GM12872 (cell line): ENCODE data around the gene TTC8.

ENCODE experiments used
- CTCF ChIP-seq: IDR thresholded peaks from 3 replicates; pipeline ENCODE4 v1.5.1; 2011; ENCODE audit warnings: low read depth, mild to moderate bottlenecking, low read length, moderate library complexity; ENCODE audit not compliant: insufficient read depth

TTC8 gene

GRCh38 chr14:88824314-88825077 lies at the start of gene TTC8:
Gene TTC8, plus strand, starts transcription at chr14:88824651. Its CDS starts 57 bp downstream, at chr14:88824708.
- TF ChIP-seq CTCF = no peak

GRCh38 chr14:88775532-88775931 lies 48.9 kb upstream of the TTC8 start:
- TF ChIP-seq CTCF = no peak

- TF ChIP-seq CTCF = no peak
Observed at GRCh38 chr14:88785911-88786310, 38.5 kb upstream of the TTC8 start.

- no peak for TF ChIP-seq CTCF
Observed at GRCh38 chr14:88786715-88787114, 37.7 kb upstream of the TTC8 start.

GRCh38 chr14:88790501-88791251 lies 33.8 kb upstream of the TTC8 start:
- TF ChIP-seq CTCF = no peak

GRCh38 chr14:88791252-88791621 lies 33.2 kb upstream of the TTC8 start:
- no peak for TF ChIP-seq CTCF

- TF ChIP-seq CTCF = no peak
Observed at GRCh38 chr14:88791629-88792472, 32.6 kb upstream of the TTC8 start.
